Chondrocyte (in vitro differentiated cells): Measurements from ENCODE around the gene GPR82. TPM values are rescaled to one million over a fixed set of nuclear protein-coding genes. Genes with fewer than 3 reads are reported as not detected.
A peak's percentile ranks its signal among the peaks of the same experiment; 100 is the strongest.

Experiments
- DNase-seq: peaks from one replicate; pipeline ENCODE4 v3.0.0; 2021; ENCODE audit warnings: mixed read lengths, low spot score
- H3K27ac Mint-ChIP-seq: one replicate; pipeline ENCODE4 v1.8.0; 2021; ENCODE audit warnings: mild to moderate bottlenecking, moderate library complexity, mixed read lengths; ENCODE audit not compliant: unreplicated experiment
- H3K27me3 Mint-ChIP-seq: 2 replicates; pipeline ENCODE4 v1.8.0; 2021; ENCODE audit warnings: low read depth, mixed read lengths
- H3K36me3 Mint-ChIP-seq: 2 replicates; pipeline ENCODE4 v1.8.0; 2021; ENCODE audit warnings: low read depth, mixed read lengths
- H3K4me1 Mint-ChIP-seq: 2 replicates; pipeline ENCODE4 v1.8.0; 2021; ENCODE audit warnings: low read depth, mild to moderate bottlenecking, mixed read lengths
- H3K4me3 Mint-ChIP-seq: one replicate; pipeline ENCODE4 v1.8.0; 2021; ENCODE audit warnings: mild to moderate bottlenecking, moderate library complexity, mixed read lengths; ENCODE audit not compliant: unreplicated experiment
- H3K9me3 Mint-ChIP-seq: 2 replicates; pipeline ENCODE4 v1.8.0; 2021; ENCODE audit warnings: low read depth, mixed read lengths
- CTCF ChIP-seq: fragments of 200-600 bp; sonication (generic); IDR thresholded peaks from 2 replicates; pipeline ENCODE4 v1.5.0; 2021; ENCODE audit warnings: antibody characterized with exemption, mild to moderate bottlenecking, moderate library complexity
- total RNA-seq: library from RNA; stranded (reverse); gene quantifications from 3 replicates; pipeline ENCODE4 v1.2.1, GENCODE V29; 2021

The GPR82 gene
- total RNA-seq, 1 donor from 2014 or later = not detected

DNA sequence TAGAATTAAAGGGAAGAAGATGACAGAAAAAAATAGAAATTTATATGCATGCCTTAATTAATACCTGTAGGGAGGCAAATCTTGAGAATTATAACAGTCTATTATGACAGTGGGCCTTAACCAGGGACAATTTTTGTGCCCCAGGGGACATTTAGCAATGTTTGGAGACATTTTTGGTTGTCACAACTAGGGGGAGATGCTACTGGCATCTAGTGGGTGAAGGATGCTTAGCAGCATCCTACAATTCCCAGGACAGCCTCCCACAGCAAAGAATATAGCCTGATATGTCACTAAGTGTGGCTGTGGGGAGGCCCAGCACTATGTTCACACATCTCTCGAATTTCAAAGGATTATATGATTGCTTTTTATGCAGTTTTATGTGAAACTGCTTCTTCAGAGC lies 10.5 kb downstream of the GPR82 start:
- Mint-ChIP-seq H3K4me1 (peaks cover 9% of the 10 kb centered on the region), H3K9me3 (peaks cover 4% of the 10 kb centered on the region), H3K27me3 (no peaks in the 10 kb centered on the region), H3K36me3 (no peaks in the 10 kb centered on the region), H3K4me3 (no peak overlapping the region), H3K27ac (no peak overlapping the region)
- TF ChIP-seq CTCF = peak; percentile 77
- DNase-seq = no peak

DNA sequence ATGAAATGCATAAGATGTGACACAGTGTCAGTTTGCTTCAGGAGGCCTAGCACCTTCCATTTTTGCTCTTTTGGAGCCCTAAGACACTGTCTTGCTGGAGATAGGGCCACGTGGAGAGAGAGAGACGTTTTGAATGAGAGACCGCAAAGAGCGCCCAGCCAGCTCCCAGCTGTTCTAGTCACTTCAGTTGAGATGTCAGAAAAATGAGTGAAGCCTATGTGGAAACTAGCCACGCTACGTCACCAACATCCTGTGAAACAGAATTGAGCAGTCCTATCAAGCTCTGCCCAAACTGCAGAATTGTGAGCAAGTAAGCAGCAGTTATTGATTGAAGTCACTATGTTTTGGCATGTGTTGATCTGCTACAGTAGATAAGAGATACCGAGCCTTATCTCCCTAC lies 13.1 kb downstream of the GPR82 start:
- Mint-ChIP-seq H3K4me1 (peaks cover 9% of the 10 kb centered on the region), H3K9me3 (peaks cover 4% of the 10 kb centered on the region), H3K4me3 (no peak overlapping the region), H3K27me3 (no peaks in the 10 kb centered on the region), H3K36me3 (no peaks in the 10 kb centered on the region), H3K27ac (no peak overlapping the region)
- no peak for DNase-seq
- no peak for TF ChIP-seq CTCF

- peaks cover 4% of the 10 kb centered on the region for H3K9me3 Mint-ChIP-seq
- no peaks in the 10 kb centered on the region for H3K27me3 Mint-ChIP-seq
- H3K4me1 Mint-ChIP-seq = no peaks in the 10 kb centered on the region
- H3K36me3 Mint-ChIP-seq = no peaks in the 10 kb centered on the region
- no peak overlapping the region for H3K27ac Mint-ChIP-seq
- no peak overlapping the region for H3K4me3 Mint-ChIP-seq
- no peak for DNase-seq
- TF ChIP-seq CTCF = no peak
Observed at GRCh38 chrX:41739871-41740270, 15.9 kb downstream of the GPR82 start.

DNA sequence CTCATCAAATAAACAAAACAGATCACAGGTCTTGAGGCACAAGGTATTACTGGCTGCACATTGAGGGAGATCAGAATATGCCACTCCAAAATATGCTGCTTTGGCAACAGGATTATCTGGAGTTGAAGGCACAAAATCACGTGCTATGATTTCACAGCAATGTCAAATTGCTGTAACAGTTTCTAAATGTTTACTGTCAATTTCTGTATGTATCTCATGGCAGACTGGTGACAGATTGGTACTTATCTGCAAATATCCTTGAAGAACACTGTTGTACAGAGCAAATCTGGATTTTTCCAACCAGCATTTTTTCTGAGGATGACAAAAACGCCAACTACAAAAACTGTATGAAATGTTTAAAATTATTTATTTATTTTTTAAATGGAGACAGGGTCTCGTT lies 26.7 kb downstream of the GPR82 start:
- Mint-ChIP-seq H3K27ac (no peak overlapping the region), H3K27me3 (no peaks in the 10 kb centered on the region), H3K36me3 (no peaks in the 10 kb centered on the region), H3K9me3 (peaks cover 2% of the 10 kb centered on the region), H3K4me1 (no peaks in the 10 kb centered on the region), H3K4me3 (no peak overlapping the region)
- no peak for DNase-seq
- no peak for TF ChIP-seq CTCF

DNA sequence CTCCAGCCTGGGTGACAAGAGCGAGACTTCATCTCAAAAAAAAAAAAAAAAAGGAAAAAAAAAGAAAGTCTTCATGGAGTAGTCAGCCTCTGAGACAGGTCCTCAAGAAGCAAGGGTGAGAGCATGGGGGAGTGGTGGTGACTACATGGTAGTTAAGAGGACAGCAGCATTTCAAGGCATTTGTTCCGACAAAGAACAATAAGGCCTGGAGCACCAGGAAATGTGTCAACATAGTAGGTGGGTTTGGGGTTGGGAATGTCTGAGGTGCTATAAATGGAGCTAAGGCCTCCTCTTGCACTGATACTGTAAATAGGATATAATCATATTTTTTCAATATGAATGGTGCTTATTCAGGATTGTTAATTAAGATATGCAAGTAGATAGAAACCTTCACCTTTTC lies 34.4 kb downstream of the GPR82 start:
- Mint-ChIP-seq H3K27ac (no peak overlapping the region), H3K4me1 (no peaks in the 10 kb centered on the region), H3K27me3 (no peaks in the 10 kb centered on the region), H3K4me3 (no peak overlapping the region), H3K36me3 (no peaks in the 10 kb centered on the region), H3K9me3 (no peaks in the 10 kb centered on the region)
- TF ChIP-seq CTCF = no peak
- no peak for DNase-seq
